Vagina (tissue), 2 donors: Measurements from ENCODE around the gene RPS6KA2. TPM values are rescaled to one million over a fixed set of nuclear protein-coding genes. Genes with fewer than 3 reads are reported as not detected.

Experiments
- DNase-seq, 2 donors: peaks; one replicate each; pipeline ENCODE4 v3.0.0-alpha.2; 2017; ENCODE audit errors: extremely low spot score in 2 of 2
- H3K27ac ChIP-seq: fragments of 200-600 bp; sonication (generic); one replicate; pipeline ENCODE4 v1.5.1; 2019
- H3K27me3 ChIP-seq: fragments of 200-600 bp; sonication (generic); one replicate; pipeline ENCODE4 v1.5.1; 2019
- H3K36me3 ChIP-seq, 2 donors: fragments of 200-600 bp; sonication (generic); one replicate each; pipeline ENCODE4 v1.5.1; 2017 to 2019
- H3K4me1 ChIP-seq: fragments of 200-600 bp; sonication (generic); one replicate; pipeline ENCODE4 v1.5.1; 2019
- H3K4me3 ChIP-seq, 2 donors: fragments of 200-600 bp; sonication (generic); 1 replicate in 1 of 2; 2 replicates in 1 of 2; pipeline ENCODE4 v1.5.1; 2016 to 2019
- H3K9me3 ChIP-seq: fragments of 200-600 bp; sonication (generic); one replicate; pipeline ENCODE4 v1.5.1; 2019
- POLR2A ChIP-seq, 2 donors: fragments of 450-650 bp; IDR thresholded peaks; one replicate each; pipeline ENCODE4 v1.6.1; 2017; ENCODE audit warnings: antibody characterized with exemption in 2 of 2, mild to moderate bottlenecking in 2 of 2, moderate library complexity in 2 of 2
- POLR2AphosphoS5 ChIP-seq, 2 donors: sonication (generic); formaldehyde crosslinking; IDR thresholded peaks; one replicate each; pipeline ENCODE4 v1.9.0; 2017; ENCODE audit warnings: antibody characterized with exemption in 2 of 2, mild to moderate bottlenecking in 2 of 2, low read depth in 1 of 2; ENCODE audit not compliant: insufficient read depth in 1 of 2
- intact Hi-C: fragments of 100-400 bp; cut with DNase I; formaldehyde crosslinking; loops from one replicate; pipeline ENCODE4 v1.15.1; 2023
- total RNA-seq: library from RNA; depleted of rRNA; stranded (reverse); fragments of >200 nt; gene quantifications from one replicate; pipeline ENCODE4 v1.2.3, GENCODE V29; 2016
- TF ChIP-seq, protein P1 (sequence below), 3 experiments: fragments of 450-650 bp in 2 of 3; fragments of 200-600 bp in 1 of 3; sonication (generic) in 1 of 3; IDR thresholded peaks; one replicate each; pipeline ENCODE4 v1.5.1; 2017 to 2019; ENCODE audit warnings: antibody characterized with exemption in 3 of 3, mild to moderate bottlenecking in 2 of 3, moderate library complexity in 2 of 3

The RPS6KA2 gene
- total RNA-seq, 1 donor from 2014 or later = 65.1 TPM

- H3K9me3 ChIP-seq = no peaks in the 10 kb centered on the region
- intact Hi-C loops = no loop called here
- no peak overlapping the region for H3K4me3 ChIP-seq
- H3K36me3 ChIP-seq = peaks cover 0 to 3% of the 10 kb centered on the region in 2 donors
- no peak overlapping the region for H3K27ac ChIP-seq
- no peak for TF ChIP-seq POLR2AphosphoS5 (IDR thresholded peaks at IDR 0.05; ENCODE audit: insufficient read depth in 1 of 2, low read depth in 1 of 2)
- TF ChIP-seq, protein P1, sequence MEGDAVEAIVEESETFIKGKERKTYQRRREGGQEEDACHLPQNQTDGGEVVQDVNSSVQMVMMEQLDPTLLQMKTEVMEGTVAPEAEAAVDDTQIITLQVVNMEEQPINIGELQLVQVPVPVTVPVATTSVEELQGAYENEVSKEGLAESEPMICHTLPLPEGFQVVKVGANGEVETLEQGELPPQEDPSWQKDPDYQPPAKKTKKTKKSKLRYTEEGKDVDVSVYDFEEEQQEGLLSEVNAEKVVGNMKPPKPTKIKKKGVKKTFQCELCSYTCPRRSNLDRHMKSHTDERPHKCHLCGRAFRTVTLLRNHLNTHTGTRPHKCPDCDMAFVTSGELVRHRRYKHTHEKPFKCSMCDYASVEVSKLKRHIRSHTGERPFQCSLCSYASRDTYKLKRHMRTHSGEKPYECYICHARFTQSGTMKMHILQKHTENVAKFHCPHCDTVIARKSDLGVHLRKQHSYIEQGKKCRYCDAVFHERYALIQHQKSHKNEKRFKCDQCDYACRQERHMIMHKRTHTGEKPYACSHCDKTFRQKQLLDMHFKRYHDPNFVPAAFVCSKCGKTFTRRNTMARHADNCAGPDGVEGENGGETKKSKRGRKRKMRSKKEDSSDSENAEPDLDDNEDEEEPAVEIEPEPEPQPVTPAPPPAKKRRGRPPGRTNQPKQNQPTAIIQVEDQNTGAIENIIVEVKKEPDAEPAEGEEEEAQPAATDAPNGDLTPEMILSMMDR (IDR thresholded peaks at IDR 0.05) = no peak
- TF ChIP-seq POLR2A (IDR thresholded peaks at IDR 0.05) = no peak
- no peaks in the 10 kb centered on the region for H3K27me3 ChIP-seq
- peak; percentile 65 to 92 for DNase-seq
- H3K4me1 ChIP-seq = peaks cover 39% of the 10 kb centered on the region
These were observed 10.5 kb downstream of the RPS6KA2 start for GRCh38 chr6:166616261-166617238.

DNA sequence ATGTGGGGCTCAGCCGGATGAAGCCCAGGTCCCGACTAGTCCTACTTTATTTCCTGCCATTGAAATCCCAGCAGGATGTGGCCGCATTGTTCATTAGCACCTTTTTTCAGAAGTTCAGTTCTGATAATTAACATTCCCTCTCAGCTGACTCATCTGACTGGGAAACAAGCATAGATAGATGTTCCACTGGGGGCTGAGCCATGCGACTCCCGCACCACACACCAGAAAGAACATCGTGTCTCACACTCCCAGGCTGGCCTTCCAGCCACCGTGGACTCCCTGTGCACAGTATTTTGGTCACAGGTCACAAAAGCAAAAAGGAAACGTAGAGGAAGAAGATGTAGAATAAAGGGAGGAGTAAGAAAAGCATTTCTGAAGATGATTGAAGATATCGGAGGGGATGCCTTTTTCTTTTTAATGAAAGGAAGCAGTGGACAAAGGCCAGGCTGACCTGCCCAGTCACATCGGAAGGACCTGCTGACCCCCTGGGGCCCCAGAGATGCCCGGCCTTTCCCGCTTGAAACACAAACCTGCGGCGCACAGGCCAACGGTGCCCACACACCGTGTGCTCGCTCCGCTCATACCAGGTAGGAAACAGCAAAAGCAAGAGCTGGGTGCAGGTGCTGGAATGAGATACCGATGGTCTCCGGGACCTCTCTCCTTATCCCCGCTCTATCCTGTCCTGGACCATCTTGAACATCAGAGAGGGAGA, 11.8 kb downstream of the RPS6KA2 start:
- intact Hi-C loops = no loop called here
- no peak overlapping the region for H3K4me3 ChIP-seq
- peaks cover 26% of the 10 kb centered on the region for H3K4me1 ChIP-seq
- no peak overlapping the region for H3K27ac ChIP-seq
- DNase-seq = peak in 1 of 2 donors; percentile 34
- TF ChIP-seq POLR2AphosphoS5 (IDR thresholded peaks at IDR 0.05; ENCODE audit: insufficient read depth in 1 of 2, low read depth in 1 of 2) = peak in 1 of 2 donors; percentile 45
- TF ChIP-seq POLR2A (IDR thresholded peaks at IDR 0.05) = no peak
- TF ChIP-seq, protein P1 (IDR thresholded peaks at IDR 0.05) = no peak
- H3K27me3 ChIP-seq = no peaks in the 10 kb centered on the region
- no peaks in the 10 kb centered on the region for H3K9me3 ChIP-seq
- H3K36me3 ChIP-seq = peaks cover 0 to 3% of the 10 kb centered on the region in 2 donors

DNA sequence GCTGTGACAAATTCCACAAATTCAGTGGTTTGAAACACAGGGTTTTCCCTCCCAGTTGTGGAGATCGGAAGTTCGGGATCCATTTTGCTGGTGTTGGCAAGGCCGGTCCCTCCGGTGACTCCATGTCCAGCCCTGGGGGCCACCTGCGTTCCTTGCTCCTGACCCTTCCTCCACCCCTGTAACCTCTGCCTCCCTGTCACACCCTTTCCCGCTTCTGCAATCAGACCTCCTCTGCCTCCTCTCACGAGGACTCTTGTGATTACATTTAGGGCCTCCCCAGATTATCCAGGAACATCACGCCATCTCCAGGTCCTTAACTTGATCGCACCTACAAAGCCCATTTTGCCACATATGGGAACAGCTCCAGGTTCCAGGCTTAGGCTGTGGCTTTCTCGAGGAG, 12.5 kb downstream of the RPS6KA2 start:
- Histone ChIP-seq H3K27me3 (no peaks in the 10 kb centered on the region), H3K4me1 (peaks cover 20% of the 10 kb centered on the region), H3K27ac (no peak overlapping the region), H3K4me3 (no peak overlapping the region), H3K36me3 (peaks cover 0 to 3% of the 10 kb centered on the region in 2 donors), H3K9me3 (no peaks in the 10 kb centered on the region)
- no peak for TF ChIP-seq POLR2A (IDR thresholded peaks at IDR 0.05)
- TF ChIP-seq POLR2AphosphoS5 (IDR thresholded peaks at IDR 0.05; ENCODE audit: insufficient read depth in 1 of 2, low read depth in 1 of 2) = no peak
- TF ChIP-seq, protein P1 (IDR thresholded peaks at IDR 0.05) = no peak
- DNase-seq = peak in 1 of 2 donors; percentile 49
- intact Hi-C loops = no loop called here

DNA sequence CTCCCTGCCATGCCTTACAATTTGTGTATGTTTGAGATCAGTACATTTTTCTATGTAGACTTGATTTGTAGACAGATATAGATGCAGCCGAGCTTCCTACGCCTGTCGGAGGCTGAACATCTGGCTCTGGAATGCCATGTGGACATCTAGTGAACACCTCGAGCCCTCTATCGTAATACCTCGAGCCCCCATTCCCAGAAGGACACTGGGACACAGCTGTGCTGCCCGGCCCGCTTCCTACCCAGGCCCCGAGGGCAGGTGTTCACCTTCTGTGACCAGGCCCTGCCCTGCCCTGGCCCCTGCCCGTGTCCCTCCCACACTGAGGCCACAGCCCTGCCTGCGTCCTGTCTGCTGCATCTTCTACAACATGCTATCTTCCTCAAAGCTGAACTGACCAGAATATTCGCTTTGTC, 12.9 kb downstream of the RPS6KA2 start:
- Histone ChIP-seq H3K27me3 (no peaks in the 10 kb centered on the region), H3K9me3 (no peaks in the 10 kb centered on the region), H3K4me3 (no peak overlapping the region), H3K4me1 (peaks cover 16% of the 10 kb centered on the region), H3K27ac (no peak overlapping the region), H3K36me3 (peaks cover 0 to 3% of the 10 kb centered on the region in 2 donors)
- DNase-seq = peak in 1 of 2 donors; percentile 67
- intact Hi-C loops = no loop called here
- TF ChIP-seq POLR2AphosphoS5 (IDR thresholded peaks at IDR 0.05; ENCODE audit: insufficient read depth in 1 of 2, low read depth in 1 of 2) (no peak), POLR2A (IDR thresholded peaks at IDR 0.05) (no peak)
- TF ChIP-seq, protein P1 (IDR thresholded peaks at IDR 0.05) = no peak
